Endothelial cell of umbilical vein (primary cell): ENCODE measurements around the gene TTC22. TPM values are rescaled to one million over a fixed set of nuclear protein-coding genes. Genes with fewer than 3 reads are reported as not detected.

ENCODE experiments used
- BruUV-seq: library from RNA; stranded (reverse); fragments of 400-500 nt; replicated peaks from 2 replicates; lab custom pipeline; 2021; lab: Mats Ljungman, UMichigan
- CTCF ChIA-PET: fragments of 300-600, 350-600 bp; sonication (Branson Sonifier 250); formaldehyde crosslinking; loops from one replicate; lab custom pipeline; 2021; ENCODE audit warnings: antibody characterized with exemption, inconsistent platforms; lab: Charles Lee
- POLR2A ChIA-PET: fragments of 300-600, 350-600 bp; sonication (Branson Sonifier 250); formaldehyde crosslinking; loops from one replicate; lab custom pipeline; 2021; ENCODE audit warnings: antibody characterized with exemption, inconsistent platforms; lab: Charles Lee
- DNase-seq: peaks from one replicate; pipeline ENCODE4 v3.0.0-alpha.2; 2011; ENCODE audit warnings: low read depth, low spot score
- FAIRE-seq: peaks from 2 replicates; lab custom pipeline; 2011; peaks lifted over from hg19 to GRCh38; lab: Jason Lieb, UNC
- H2AFZ ChIP-seq: 2 replicates; pipeline ENCODE4 v1.6.0; 2012; ENCODE audit warnings: low read depth, low read length, control low read depth, inconsistent platforms
- H3K27ac ChIP-seq: 2 replicates; pipeline ENCODE4 v1.5.1; 2011; ENCODE audit warnings: low read depth, mild to moderate bottlenecking, control low read depth, low read length, moderate library complexity; ENCODE audit not compliant: insufficient read depth
- H3K27me3 ChIP-seq, 2 experiments: 2 replicates each; pipeline versions ENCODE4 v1.6.0 to v1.6.1; 2011; ENCODE audit warnings: low read length in 2 of 2, mixed read lengths in 1 of 2; ENCODE audit not compliant: control insufficient read depth in 2 of 2, insufficient read depth in 2 of 2
- H3K36me3 ChIP-seq, 2 experiments: 2 replicates in 1 of 2; 3 replicates in 1 of 2; pipeline ENCODE4 v1.5.1; 2011; ENCODE audit warnings: low read length in 2 of 2, mild to moderate bottlenecking in 1 of 2, moderate library complexity in 1 of 2; ENCODE audit not compliant: control insufficient read depth in 2 of 2, insufficient read depth in 2 of 2; ENCODE audit errors: extremely low read depth in 1 of 2
- H3K4me1 ChIP-seq: 3 replicates; pipeline ENCODE4 v1.5.1; 2011; ENCODE audit warnings: mild to moderate bottlenecking, low read length; ENCODE audit not compliant: control insufficient read depth, insufficient read depth; ENCODE audit errors: extremely low read depth
- H3K4me2 ChIP-seq: 2 replicates; pipeline ENCODE4 v1.6.1; 2011; ENCODE audit warnings: low read length, control low read depth, mixed read lengths; ENCODE audit not compliant: insufficient read depth
- H3K4me3 ChIP-seq, 3 experiments: fragments of 200-600 bp in 1 of 3; sonication (generic), shearing (Covaris generic) in 1 of 3; replicated peaks in 1 of 3; 2 replicates each; pipeline ENCODE4 v1.5.1; 2011 to 2016; ENCODE audit warnings: control low read depth in 3 of 3, low read length in 3 of 3, mild to moderate bottlenecking in 2 of 3, inconsistent platforms in 1 of 3, low read depth in 1 of 3, moderate library complexity in 1 of 3; ENCODE audit not compliant: insufficient read depth in 1 of 3
- H3K79me2 ChIP-seq: 2 replicates; pipeline ENCODE4 v1.6.0; 2012; ENCODE audit warnings: low read length, inconsistent platforms; ENCODE audit not compliant: control insufficient read depth, insufficient read depth
- H3K9ac ChIP-seq: replicated peaks from 2 replicates; pipeline ENCODE3; 2011; ENCODE audit warnings: low read length, control low read depth; ENCODE audit not compliant: insufficient read depth; ENCODE audit errors: extremely low read depth
- H3K9me1 ChIP-seq: replicated peaks from 3 replicates; pipeline ENCODE4 v1.6.0; 2011; ENCODE audit warnings: mild to moderate bottlenecking, low read length; ENCODE audit not compliant: control insufficient read depth, insufficient read depth; ENCODE audit errors: extremely low read depth
- H3K9me3 ChIP-seq: replicated peaks from 2 replicates; pipeline ENCODE4 v1.5.1; 2012; ENCODE audit warnings: low read length, inconsistent platforms; ENCODE audit not compliant: control insufficient read depth, insufficient read depth
- H4K20me1 ChIP-seq: replicated peaks from 2 replicates; pipeline ENCODE3; 2011; ENCODE audit warnings: mild to moderate bottlenecking, low read length; ENCODE audit not compliant: control insufficient read depth, insufficient read depth; ENCODE audit errors: extremely low read depth
- CTCF ChIP-seq, 2 donors: IDR thresholded peaks; 1 replicate in 1 of 2; 2 replicates in 1 of 2; pipeline ENCODE4 v1.5.1; 2011; ENCODE audit warnings: low read length in 2 of 2, mild to moderate bottlenecking in 2 of 2, moderate library complexity in 2 of 2, control low read depth in 1 of 2, inconsistent platforms in 1 of 2, low read depth in 1 of 2; ENCODE audit not compliant: insufficient read depth in 1 of 2; ENCODE audit errors: extremely low read depth in 1 of 2
- EZH2 ChIP-seq: IDR thresholded peaks from 2 replicates; pipeline ENCODE4 v1.6.1; 2012; ENCODE audit warnings: borderline replicate concordance, low read depth, mild to moderate bottlenecking, moderate library complexity, low read length, inconsistent platforms; ENCODE audit not compliant: severe bottlenecking
- FOS ChIP-seq: IDR thresholded peaks from 2 replicates; pipeline ENCODE4 v1.6.1; 2011; ENCODE audit warnings: mild to moderate bottlenecking, low read length, moderate library complexity, borderline replicate concordance; ENCODE audit not compliant: insufficient read depth
- GATA2 ChIP-seq: IDR thresholded peaks from 2 replicates; pipeline ENCODE4 v1.7.0; 2011; ENCODE audit warnings: low read depth, mild to moderate bottlenecking, moderate library complexity, mixed read lengths, low read length; ENCODE audit not compliant: insufficient read length, insufficient read depth
- JUN ChIP-seq: IDR thresholded peaks from 2 replicates; pipeline ENCODE4 v1.6.1; 2011; ENCODE audit warnings: borderline replicate concordance, low read depth; ENCODE audit not compliant: insufficient read length, insufficient read depth
- MAX ChIP-seq: IDR thresholded peaks from 2 replicates; pipeline ENCODE4 v1.6.1; 2011; ENCODE audit not compliant: insufficient read depth, insufficient read length
- MYC ChIP-seq: IDR thresholded peaks from one replicate; pipeline ENCODE4 v1.6.1; 2011; ENCODE audit warnings: mild to moderate bottlenecking, low read depth, low read length
- POLR2A ChIP-seq: IDR thresholded peaks from 2 replicates; pipeline ENCODE4 v1.6.1; 2012; ENCODE audit warnings: low read depth, mild to moderate bottlenecking, control low read depth, low read length
- POLR2AphosphoS5 ChIP-seq: IDR thresholded peaks from 2 replicates; pipeline ENCODE4 v1.6.1; 2012; ENCODE audit warnings: low read depth, mild to moderate bottlenecking, control low read depth, low read length, moderate library complexity; ENCODE audit not compliant: insufficient read depth
- dilution Hi-C: fragments of 300-500 bp; cut with MboI; formaldehyde crosslinking; loops from one replicate; pipeline ENCODE4 v1.15.0; 2019; ENCODE audit warnings: low sequenced_read_pairs; ENCODE audit not compliant: extremely low pct_ligation_motif_present
- intact Hi-C: fragments of 100-400 bp; cut with micrococcal nuclease; formaldehyde crosslinking; loops from one replicate; pipeline ENCODE4 v1.10.0; 2022
- polyA plus RNA-seq, 4 experiments: library from polyadenylated mRNA; depleted of rRNA in 3 of 4; stranded (reverse) in 3 of 4; unstranded in 1 of 4; fragments of >200 nt; gene quantifications; 2 replicates each; pipeline versions ENCODE4 v1.2.1 to v1.2.3, GENCODE V29; 2011 to 2012; ENCODE audit warnings: missing spikeins in 1 of 4
- total RNA-seq: library from RNA; stranded (reverse); gene quantifications from 2 replicates; pipeline ENCODE4 v1.2.3, GENCODE V29; 2021

The TTC22 gene
- total and polyA plus RNA-seq, 2 donors (not counting 3 experiments of a cell fraction or from before 2014, with no cell fraction given): not detected

- intact Hi-C loops (loop anchor here (10.0 kb wide), 1 partner anchor 432 kb away; no protein-coding TSS in a partner anchor), dilution Hi-C loops (no loop called here)
- POLR2A ChIA-PET: no interaction called here
Observed at GRCh38 chr1:54766726-54767125, 34.4 kb downstream of the TTC22 start.

More at GRCh38 chr1:54766726-54767125, 34.4 kb downstream of the TTC22 start:
- Histone ChIP-seq H3K9me1 (no peaks in the 10 kb centered on the region), H4K20me1 (no peaks in the 10 kb centered on the region), H3K4me3 (no peak overlapping the region), H3K4me2 (no peak overlapping the region), H3K4me1 (peaks cover 5% of the 10 kb centered on the region), H2AFZ (no peak overlapping the region), H3K36me3 (no peaks in the 10 kb centered on the region), H3K9me3 (no peaks in the 10 kb centered on the region), H3K79me2 (no peaks in the 10 kb centered on the region), H3K9ac (no peak overlapping the region), H3K27me3 (peaks cover 0 to 11% of the 10 kb centered on the region in 2 experiments), H3K27ac (no peak overlapping the region)
- FAIRE-seq (no peak), DNase-seq (no peak)
- TF ChIP-seq FOS: no peak
- TF ChIP-seq GATA2: no peak
- TF ChIP-seq EZH2: no peak
- no peak for TF ChIP-seq POLR2A
- no peak for TF ChIP-seq MAX
- TF ChIP-seq JUN: no peak
- no peak for TF ChIP-seq MYC
- TF ChIP-seq POLR2AphosphoS5: no peak
- TF ChIP-seq CTCF (IDR thresholded peaks at IDR 0.05; ENCODE audit: extremely low read depth in 1 of 2, insufficient read depth in 1 of 2, low read depth in 1 of 2, low read length in 2 of 2): no peak
- BruUV-seq: no TSS peak
- CTCF ChIA-PET: no interaction called here
